Spleen (tissue), 7 donors: ENCODE measurements around the gene FAM117B.

ENCODE experiments used
- CTCF ChIP-seq, 11 experiments: fragments of 200-600 bp in 7 of 11; fragments of 450-650 bp in 4 of 11; sonication (generic) in 4 of 11; IDR thresholded peaks in 8 of 11; conservative IDR thresholded peaks in 3 of 11; 1 replicate in 7 of 11; 2 replicates in 4 of 11; pipeline versions ENCODE4 v1.4.0 to v1.8.0; 2016 to 2021; ENCODE audit warnings: antibody characterized with exemption in 11 of 11, inconsistent platforms in 4 of 11, mild to moderate bottlenecking in 1 of 11
- POLR2A ChIP-seq, 3 donors: fragments of 450-650 bp; IDR thresholded peaks; one replicate each; pipeline ENCODE4 v1.5.1; 2017; ENCODE audit warnings: antibody characterized with exemption in 3 of 3, mild to moderate bottlenecking in 1 of 3
- donor health status: DM: no; HTN: no; CAD: no; lungs with moderate emphysema.
- donor health status: DM: no; HTN: no; CAD: no.
- donor health status: DM: no; HTN: no; CAD: no.

- no peak for TF ChIP-seq POLR2A (IDR thresholded peaks at IDR 0.05)
- TF ChIP-seq CTCF (IDR thresholded peaks at IDR 0.05 in 8 of 11, conservative IDR thresholded peaks at IDR 0.05 in 3 of 11): no peak
Observed at GRCh38 chr2:202592566-202592965, 42.2 kb upstream of the FAM117B start.
